Left lung (tissue), 10 donors: ENCODE measurements around the gene CMTM8. TPM values are rescaled to one million over a fixed set of nuclear protein-coding genes. Genes with fewer than 3 reads are reported as not detected.

Experiments
- ATAC-seq: fragments of 200-7000 bp; cut with Tn5 transposase; one replicate; pipeline ENCODE4 v1.9.1; 2020; ENCODE audit warnings: moderate library complexity
- DNase-seq, 4 donors: peaks; one replicate each; pipeline ENCODE4 v3.0.0-alpha.2; 2013 to 2020
- H3K27ac ChIP-seq, 2 donors: fragments of 200-600 bp; sonication (generic) in 1 of 2; one replicate each; pipeline versions ENCODE4 v1.5.0 to v1.8.0; 2020 to 2021
- H3K27me3 ChIP-seq, 2 donors: fragments of 200-600 bp; sonication (generic) in 1 of 2; one replicate each; pipeline versions ENCODE4 v1.5.0 to v1.8.0; 2020 to 2021
- H3K36me3 ChIP-seq, 2 donors: fragments of 200-600 bp; sonication (generic) in 1 of 2; one replicate each; pipeline versions ENCODE4 v1.5.0 to v1.8.0; 2020 to 2021
- H3K4me1 ChIP-seq, 2 donors: fragments of 200-600 bp; one replicate each; pipeline ENCODE4 v1.8.0; 2021
- H3K4me3 ChIP-seq, 2 donors: fragments of 200-600 bp; sonication (generic) in 1 of 2; one replicate each; pipeline versions ENCODE4 v1.5.0 to v1.8.0; 2020 to 2021; ENCODE audit warnings: mild to moderate bottlenecking in 1 of 2
- H3K9me3 ChIP-seq, 2 donors: fragments of 200-600 bp; sonication (generic) in 1 of 2; one replicate each; pipeline versions ENCODE4 v1.5.0 to v1.8.0; 2020 to 2021
- CTCF ChIP-seq, 2 donors: fragments of 200-600 bp; sonication (generic) in 1 of 2; IDR thresholded peaks; one replicate each; pipeline versions ENCODE4 v1.5.0 to v1.8.0; 2021; ENCODE audit warnings: antibody characterized with exemption in 2 of 2
- intact Hi-C, 2 donors: fragments of 100-400 bp; cut with DNase I; formaldehyde crosslinking; loops; one replicate each; pipeline versions ENCODE4 v1.11.2 to v1.14.2; 2022
- polyA plus RNA-seq, 6 donors: library from polyadenylated mRNA; unstranded; fragments of 120-200 nt; gene quantifications; one replicate each; pipeline ENCODE4 v1.2.1, GENCODE V29; 2013; ENCODE audit not compliant: insufficient read length in 6 of 6
- total RNA-seq, 2 donors: library from RNA; stranded (reverse); fragmentation: NEBNext Ultra II Directional; extraction: Animal tissue kit (Norgen Biotek cat#: 25700); gene quantifications; one replicate each; pipeline ENCODE4 v1.2.1, GENCODE V29; 2021
- donor health status: DM: no; HTN: yes; CAD: no.
- donor health status: DM: no; HTN: no; CAD: no.

CMTM8 gene
- total and polyA plus RNA-seq, 8 donors = 12.0 to 20.0 (median 12.6) TPM

GRCh38 chr3:32349184-32349583, 110.7 kb downstream of the CMTM8 start:
- DNase-seq (no peak), ATAC-seq (no peak)
- TF ChIP-seq CTCF (IDR thresholded peaks at IDR 0.05) = no peak
- intact Hi-C loops = no loop called here
- no peaks in the 10 kb centered on the region for H3K27me3 ChIP-seq
- no peak overlapping the region for H3K4me3 ChIP-seq
- peaks cover 0 to 8% of the 10 kb centered on the region in 2 donors for H3K4me1 ChIP-seq
- no peaks in the 10 kb centered on the region for H3K9me3 ChIP-seq
- H3K36me3 ChIP-seq = no peaks in the 10 kb centered on the region
- no peak overlapping the region for H3K27ac ChIP-seq

GRCh38 chr3:32352563-32352962, 114.1 kb downstream of the CMTM8 start:
- ATAC-seq (no peak), DNase-seq (peak in 1 of 4 donors; percentile 49)
- TF ChIP-seq CTCF (IDR thresholded peaks at IDR 0.05) = no peak
- Histone ChIP-seq H3K4me3 (no peak overlapping the region), H3K27me3 (no peaks in the 10 kb centered on the region), H3K4me1 (peaks cover 0 to 8% of the 10 kb centered on the region in 2 donors), H3K36me3 (no peaks in the 10 kb centered on the region), H3K27ac (no peak overlapping the region), H3K9me3 (no peaks in the 10 kb centered on the region)
- intact Hi-C loops = no loop called here

GRCh38 chr3:32353351-32353750, 114.9 kb downstream of the CMTM8 start:
- intact Hi-C loops = no loop called here
- no peak overlapping the region for H3K4me3 ChIP-seq
- no peak for ATAC-seq

GRCh38 chr3:32354362-32354778, 115.9 kb downstream of the CMTM8 start:
- intact Hi-C loops = no loop called here
- Histone ChIP-seq H3K27ac (no peak overlapping the region), H3K9me3 (no peaks in the 10 kb centered on the region), H3K4me1 (peaks cover 0 to 8% of the 10 kb centered on the region in 2 donors), H3K36me3 (no peaks in the 10 kb centered on the region), H3K27me3 (no peaks in the 10 kb centered on the region), H3K4me3 (no peak overlapping the region)
- TF ChIP-seq CTCF (IDR thresholded peaks at IDR 0.05) = no peak
- ATAC-seq (peak; percentile 38), DNase-seq (no peak)

More at GRCh38 chr3:32353351-32353750, 114.9 kb downstream of the CMTM8 start:
- DNase-seq = no peak
- H3K27ac ChIP-seq = no peak overlapping the region
- peaks cover 0 to 8% of the 10 kb centered on the region in 2 donors for H3K4me1 ChIP-seq
- H3K36me3 ChIP-seq = no peaks in the 10 kb centered on the region
- H3K9me3 ChIP-seq = no peaks in the 10 kb centered on the region
- H3K27me3 ChIP-seq = no peaks in the 10 kb centered on the region
- no peak for TF ChIP-seq CTCF (IDR thresholded peaks at IDR 0.05)

GRCh38 chr3:32355751-32356291, 117.3 kb downstream of the CMTM8 start:
- DNase-seq (no peak), ATAC-seq (no peak)
- TF ChIP-seq CTCF (IDR thresholded peaks at IDR 0.05) = no peak
- Histone ChIP-seq H3K9me3 (no peaks in the 10 kb centered on the region), H3K27me3 (no peaks in the 10 kb centered on the region), H3K4me3 (no peak overlapping the region), H3K27ac (no peak overlapping the region), H3K36me3 (no peaks in the 10 kb centered on the region), H3K4me1 (peaks cover 0 to 8% of the 10 kb centered on the region in 2 donors)
- intact Hi-C loops = no loop called here
